ENCODE data around the gene UBE2J2.

The UBE2J2 gene

GRCh38 chr1:1295154-1295923 lies 21.7 kb upstream of the UBE2J2 start:
- DNase-seq (ENCODE audit: low read depth) = no peak

GRCh38 chr1:1294250-1294890 lies 20.7 kb upstream of the UBE2J2 start:
- DNase-seq (ENCODE audit: low read depth) = no peak

GRCh38 chr1:1293263-1294249 lies 19.9 kb upstream of the UBE2J2 start:
- no peak for DNase-seq (ENCODE audit: low read depth)

GRCh38 chr1:1292851-1293250 lies 19.2 kb upstream of the UBE2J2 start:
- no peak for DNase-seq (ENCODE audit: low read depth)

GRCh38 chr1:1292442-1292779 lies 18.8 kb upstream of the UBE2J2 start:
- no peak for DNase-seq (ENCODE audit: low read depth)

- DNase-seq (ENCODE audit: low read depth) = no peak
Measured at GRCh38 chr1:1291548-1292441, 18.1 kb upstream of the UBE2J2 start.

GRCh38 chr1:1291023-1291528 lies 17.4 kb upstream of the UBE2J2 start:
- DNase-seq (ENCODE audit: low read depth) = no peak

- DNase-seq (ENCODE audit: low read depth) = no peak
Measured at GRCh38 chr1:1290238-1290731, 16.6 kb upstream of the UBE2J2 start.

- no peak for DNase-seq (ENCODE audit: low read depth)
Measured at GRCh38 chr1:1287288-1288110, 13.8 kb upstream of the UBE2J2 start.

- no peak for DNase-seq (ENCODE audit: low read depth)
Measured at GRCh38 chr1:1286313-1287261, 12.9 kb upstream of the UBE2J2 start.

GRCh38 chr1:1285611-1286311 lies 12.1 kb upstream of the UBE2J2 start:
- DNase-seq (ENCODE audit: low read depth) = no peak

GRCh38 chr1:1285102-1285571 lies 11.5 kb upstream of the UBE2J2 start:
- no peak for DNase-seq (ENCODE audit: low read depth)

- no peak for DNase-seq (ENCODE audit: low read depth)
Measured at GRCh38 chr1:1284221-1285101, 10.8 kb upstream of the UBE2J2 start.

GRCh38 chr1:1283821-1284220 lies 10.2 kb upstream of the UBE2J2 start:
- no peak for DNase-seq (ENCODE audit: low read depth)

GRCh38 chr1:1282998-1283397 lies 9.3 kb upstream of the UBE2J2 start:
- no peak for DNase-seq (ENCODE audit: low read depth)

- DNase-seq (ENCODE audit: low read depth) = no peak
Measured at GRCh38 chr1:1281533-1282321, 8.1 kb upstream of the UBE2J2 start.
